Neuronal stem cell (in vitro differentiated cells): ENCODE results near the gene FGD3.

Experiments used
- DNase-seq: peaks from one replicate; pipeline ENCODE4 v3.0.0-alpha.2; 2013; ENCODE audit warnings: low spot score
- H2AFZ ChIP-seq: one replicate; pipeline ENCODE4 v1.6.1; 2013; ENCODE audit warnings: mild to moderate bottlenecking, low read length, inconsistent platforms
- H2AK5ac ChIP-seq: 2 replicates; pipeline ENCODE4 v1.6.1; 2013; ENCODE audit warnings: low read depth, mild to moderate bottlenecking, inconsistent platforms, low read length, moderate library complexity, mixed read lengths
- H2BK120ac ChIP-seq: 2 replicates; pipeline ENCODE4 v1.6.1; 2013; ENCODE audit warnings: low read depth, mild to moderate bottlenecking, inconsistent platforms, low read length, moderate library complexity, mixed read lengths
- H2BK12ac ChIP-seq: one replicate; pipeline ENCODE4 v1.6.1; 2013; ENCODE audit warnings: low read length, inconsistent platforms
- H2BK15ac ChIP-seq: 2 replicates; pipeline ENCODE4 v1.6.1; 2013; ENCODE audit warnings: mild to moderate bottlenecking, low read length, inconsistent platforms, mixed read lengths
- H2BK5ac ChIP-seq: one replicate; pipeline ENCODE4 v1.6.1; 2013; ENCODE audit warnings: inconsistent platforms, mild to moderate bottlenecking, low read length, moderate library complexity
- H3K14ac ChIP-seq: one replicate; pipeline ENCODE4 v1.6.1; 2013; ENCODE audit warnings: low read length, inconsistent platforms
- H3K18ac ChIP-seq: 2 replicates; pipeline ENCODE4 v1.6.1; 2013; ENCODE audit warnings: low read length, inconsistent platforms
- H3K23ac ChIP-seq: 2 replicates; pipeline ENCODE4 v1.6.1; 2013; ENCODE audit warnings: low read depth, mild to moderate bottlenecking, mixed read lengths, low read length, inconsistent platforms; ENCODE audit not compliant: poor library complexity
- H3K27ac ChIP-seq: replicated peaks from 3 replicates; pipeline ENCODE4 v1.5.1; 2013; ENCODE audit warnings: low read length, inconsistent platforms
- H3K27me3 ChIP-seq, 3 experiments: 2 replicates each; pipeline ENCODE4 v1.6.1; 2013; ENCODE audit warnings: low read length in 3 of 3, mild to moderate bottlenecking in 2 of 3, inconsistent platforms in 1 of 3, low read depth in 1 of 3, mixed read lengths in 1 of 3, moderate library complexity in 1 of 3; ENCODE audit not compliant: control insufficient read depth in 3 of 3, insufficient read depth in 3 of 3
- H3K36me3 ChIP-seq, 2 donors: replicated peaks in 1 of 2; 2 replicates each; pipeline ENCODE4 v1.6.1; 2013; ENCODE audit warnings: low read length in 2 of 2; ENCODE audit not compliant: control insufficient read depth in 2 of 2, insufficient read depth in 2 of 2
- H3K4ac ChIP-seq: 2 replicates; pipeline ENCODE4 v1.6.1; 2013; ENCODE audit warnings: inconsistent platforms, mild to moderate bottlenecking, low read length, moderate library complexity
- H3K4me1 ChIP-seq, 2 donors: 1 replicate in 1 of 2; 2 replicates in 1 of 2; pipeline ENCODE4 v1.6.1; 2013; ENCODE audit warnings: low read length in 2 of 2, low read depth in 1 of 2; ENCODE audit not compliant: control insufficient read depth in 2 of 2, insufficient read depth in 1 of 2
- H3K4me2 ChIP-seq: one replicate; pipeline ENCODE4 v1.6.1; 2013; ENCODE audit warnings: mild to moderate bottlenecking, low read length, inconsistent platforms; ENCODE audit not compliant: insufficient read depth, poor library complexity, severe bottlenecking
- H3K4me3 ChIP-seq, 2 donors: 2 replicates each; pipeline ENCODE4 v1.5.1; 2013; ENCODE audit warnings: low read length in 2 of 2, mild to moderate bottlenecking in 2 of 2, inconsistent platforms in 1 of 2, moderate library complexity in 1 of 2
- H3K79me1 ChIP-seq: one replicate; pipeline ENCODE4 v1.6.1; 2013; ENCODE audit warnings: low read depth, mild to moderate bottlenecking, inconsistent platforms, low read length, moderate library complexity
- H3K9ac ChIP-seq: one replicate; pipeline ENCODE4 v1.6.1; 2013; ENCODE audit warnings: mild to moderate bottlenecking, low read depth, low read length, inconsistent platforms; ENCODE audit not compliant: poor library complexity
- H3K9me3 ChIP-seq, 2 donors: replicated peaks in 1 of 2; 2 replicates each; pipeline versions ENCODE3 to v1.6.1; 2013; ENCODE audit warnings: low read length in 2 of 2, mild to moderate bottlenecking in 2 of 2, inconsistent platforms in 1 of 2, low read depth in 1 of 2, mixed read lengths in 1 of 2, moderate library complexity in 1 of 2; ENCODE audit not compliant: control insufficient read depth in 2 of 2, insufficient read depth in 1 of 2
- H4K8ac ChIP-seq: one replicate; pipeline ENCODE4 v1.6.1; 2013; ENCODE audit warnings: low read depth, mild to moderate bottlenecking, inconsistent platforms, low read length, moderate library complexity
- H4K91ac ChIP-seq: one replicate; pipeline ENCODE4 v1.6.1; 2013; ENCODE audit warnings: low read length, low read depth, mild to moderate bottlenecking, inconsistent platforms; ENCODE audit not compliant: poor library complexity
- WGBS, 2 donors: extraction: QIAGEN DNeasy Blood & Tissue Kit; methylation state at CpG; one replicate each; pipeline ENCODE4 v1.1.7; 2013; ENCODE audit warnings: missing lambda C conversion rate in 2 of 2, mixed read lengths in 1 of 2; ENCODE audit not compliant: insufficient read length in 2 of 2, insufficient replicate concordance in 1 of 2; ENCODE audit errors: extremely low coverage in 2 of 2; 5-methylcytosine and 5-hydroxymethylcytosine counted together

FGD3 gene

DNA sequence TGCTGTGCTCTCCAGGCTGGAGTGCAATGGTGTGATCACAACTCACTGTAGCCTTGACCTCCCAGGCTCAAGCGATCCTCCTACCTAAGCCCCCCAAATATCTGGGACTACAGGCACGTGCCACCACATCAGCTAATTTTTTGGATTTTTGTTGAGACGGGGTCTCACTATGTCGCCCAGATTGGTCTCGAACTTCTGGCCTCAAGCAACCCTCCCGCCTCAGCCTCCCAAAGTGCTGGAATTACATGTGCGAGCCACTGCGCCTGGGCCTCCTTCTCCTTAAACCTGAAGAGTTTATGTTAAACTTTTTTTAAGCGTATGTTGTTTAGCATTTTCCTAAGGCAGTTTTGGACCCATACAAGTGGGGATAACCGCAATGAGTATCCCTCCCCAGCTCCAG is 80.4 kb downstream of the FGD3 start:
- Histone ChIP-seq H3K79me1 (no peaks in the 10 kb centered on the region), H4K91ac (no peak overlapping the region), H3K27me3 (peaks cover 0 to 23% (median 0%) of the 10 kb centered on the region in 3 experiments), H4K8ac (no peak overlapping the region), H3K14ac (no peak overlapping the region), H2BK120ac (no peak overlapping the region), H3K9me3 (no peaks in the 10 kb centered on the region), H3K4me2 (no peak overlapping the region), H3K4me3 (no peak overlapping the region), H2BK5ac (no peak overlapping the region), H2AK5ac (no peak overlapping the region), H3K23ac (no peak overlapping the region), H3K18ac (no peak overlapping the region), H2BK12ac (no peak overlapping the region), H3K27ac (no peak overlapping the region), H3K4me1 (no peaks in the 10 kb centered on the region), H2AFZ (no peak overlapping the region), H3K36me3 (no peaks in the 10 kb centered on the region), H3K4ac (no peak overlapping the region), H3K9ac (no peak overlapping the region), H2BK15ac (no peak overlapping the region)
- DNase-seq, result no peak
- WGBS, 2 donors, result no CpG with 5 or more reads among the region's 10 CpGs

DNA sequence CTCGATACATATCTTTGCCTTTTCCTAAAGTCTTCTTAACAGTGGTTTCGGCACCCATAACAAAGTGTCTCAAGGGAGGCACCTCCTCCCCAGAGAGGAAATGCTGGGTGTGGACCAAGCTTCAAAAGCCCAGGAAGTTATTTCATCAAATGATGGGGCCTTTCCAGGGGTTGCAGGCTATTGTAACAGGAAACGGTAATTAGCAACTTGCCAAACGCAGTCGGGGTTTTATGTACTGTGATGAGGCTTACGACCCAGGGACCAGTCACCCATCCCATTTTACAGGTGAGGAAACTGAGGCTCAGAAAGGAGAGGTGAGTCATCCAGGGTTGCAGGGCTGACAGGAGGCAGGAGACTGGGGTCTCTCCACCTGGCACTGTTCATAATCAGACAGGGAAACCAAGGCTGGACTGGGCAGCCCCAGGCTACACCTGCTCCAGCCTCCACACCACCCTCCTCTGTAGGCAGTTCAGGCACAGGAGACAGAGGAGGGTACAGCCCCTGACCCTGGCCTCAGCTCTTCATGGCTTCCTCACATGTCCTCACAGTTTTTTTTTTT is 81.2 kb downstream of the FGD3 start:
- no peaks in the 10 kb centered on the region for H3K4me1 ChIP-seq
- no CpG with 5 or more reads among the region's 6 CpGs for WGBS, 2 donors
- H2AFZ ChIP-seq, result no peak overlapping the region
- H3K14ac ChIP-seq, result no peak overlapping the region
- H3K4me3 ChIP-seq, result no peak overlapping the region
- no peak overlapping the region for H3K4ac ChIP-seq
- H2AK5ac ChIP-seq, result no peak overlapping the region
- H2BK15ac ChIP-seq, result no peak overlapping the region
- H4K91ac ChIP-seq, result no peak overlapping the region
- H3K4me2 ChIP-seq, result no peak overlapping the region
- peaks cover 0 to 27% (median 0%) of the 10 kb centered on the region in 3 experiments for H3K27me3 ChIP-seq
- H2BK12ac ChIP-seq, result no peak overlapping the region
- no peak overlapping the region for H3K9ac ChIP-seq
- H3K27ac ChIP-seq, result no peak overlapping the region
- H3K36me3 ChIP-seq, result no peaks in the 10 kb centered on the region
- no peaks in the 10 kb centered on the region for H3K79me1 ChIP-seq
- no peak overlapping the region for H4K8ac ChIP-seq
- H3K9me3 ChIP-seq, result no peaks in the 10 kb centered on the region
- no peak overlapping the region for H3K18ac ChIP-seq
- no peak overlapping the region for H2BK5ac ChIP-seq
- no peak overlapping the region for H3K23ac ChIP-seq
- no peak overlapping the region for H2BK120ac ChIP-seq
- no peak for DNase-seq

DNA sequence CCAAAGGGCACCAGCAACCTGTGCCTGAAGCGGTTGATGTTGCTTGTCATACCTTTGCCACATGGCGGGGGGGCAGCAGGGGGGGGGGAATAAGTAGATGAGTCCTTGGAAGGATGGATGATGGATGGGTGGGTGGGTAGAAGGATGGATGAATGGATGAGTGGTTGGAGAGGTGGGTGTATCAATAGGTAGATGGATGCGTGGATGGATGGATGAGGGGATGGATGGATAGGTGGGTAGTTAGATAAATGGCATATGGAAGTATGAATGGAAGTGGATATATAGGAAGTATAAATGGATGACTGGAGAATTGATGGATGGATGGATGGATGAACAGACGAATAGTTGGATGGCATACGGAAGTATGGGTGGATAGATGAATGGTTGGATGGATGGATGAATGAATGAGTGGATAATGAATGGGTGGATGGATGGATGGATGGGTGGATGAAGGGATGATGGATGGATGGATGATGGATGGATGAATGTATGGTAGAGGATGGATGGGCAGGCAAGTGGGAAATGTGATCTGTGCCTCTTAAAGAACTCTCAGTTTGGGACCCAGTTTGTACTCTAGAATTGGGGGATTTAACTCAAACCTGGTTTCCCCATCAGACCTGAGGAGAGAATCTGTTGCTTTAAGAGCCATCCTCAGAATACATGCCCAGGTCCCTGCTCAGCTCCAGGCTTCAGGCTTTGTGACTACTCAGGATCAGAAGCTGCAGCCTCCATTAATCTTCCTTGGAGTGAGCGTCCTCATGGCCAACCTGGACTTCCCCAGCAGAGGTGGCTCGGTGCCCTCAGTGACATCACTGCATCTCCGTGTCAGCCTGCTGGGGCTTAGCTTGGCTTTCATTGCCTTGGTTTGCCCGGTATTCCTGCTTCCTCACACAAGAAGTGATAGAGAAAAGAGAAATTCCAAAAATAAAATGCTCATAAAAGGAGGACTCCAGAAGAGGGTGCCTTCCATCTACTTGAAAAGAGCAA is 83.6 kb downstream of the FGD3 start:
- Histone ChIP-seq H3K79me1 (no peaks in the 10 kb centered on the region), H2BK15ac (no peak overlapping the region), H4K91ac (no peak overlapping the region), H2BK120ac (no peak overlapping the region), H3K27ac (no peak overlapping the region), H3K9me3 (peaks cover 0 to 2% of the 10 kb centered on the region in 2 donors), H3K36me3 (no peaks in the 10 kb centered on the region), H3K4me2 (no peak overlapping the region), H3K9ac (no peak overlapping the region), H2BK5ac (no peak overlapping the region), H4K8ac (no peak overlapping the region), H3K14ac (no peak overlapping the region), H3K23ac (no peak overlapping the region), H3K4ac (no peak overlapping the region), H3K27me3 (peaks cover 0 to 37% (median 0%) of the 10 kb centered on the region in 3 experiments), H3K4me1 (no peaks in the 10 kb centered on the region), H2BK12ac (no peak overlapping the region), H3K18ac (no peak overlapping the region), H2AK5ac (no peak overlapping the region), H3K4me3 (no peak overlapping the region), H2AFZ (no peak overlapping the region)
- 100% methylated on average over 2 to 3 of the region's 9 CpGs for WGBS, 2 donors
- DNase-seq, result no peak
